HG03469 (cell line): ENCODE measurements around the gene MOB1A.

Source experiments
- ATAC-seq: cut with Tn5 transposase; IDR thresholded peaks from one replicate; pipeline ENCODE4 v1.9.1; 2021; ENCODE audit warnings: mild to moderate bottlenecking, moderate library complexity, moderate number of reproducible peaks; ENCODE audit not compliant: unreplicated experiment

Gene MOB1A

GRCh38 chr2:74109551-74109950, 69.1 kb downstream of the MOB1A start:
- no peak for ATAC-seq

DNA sequence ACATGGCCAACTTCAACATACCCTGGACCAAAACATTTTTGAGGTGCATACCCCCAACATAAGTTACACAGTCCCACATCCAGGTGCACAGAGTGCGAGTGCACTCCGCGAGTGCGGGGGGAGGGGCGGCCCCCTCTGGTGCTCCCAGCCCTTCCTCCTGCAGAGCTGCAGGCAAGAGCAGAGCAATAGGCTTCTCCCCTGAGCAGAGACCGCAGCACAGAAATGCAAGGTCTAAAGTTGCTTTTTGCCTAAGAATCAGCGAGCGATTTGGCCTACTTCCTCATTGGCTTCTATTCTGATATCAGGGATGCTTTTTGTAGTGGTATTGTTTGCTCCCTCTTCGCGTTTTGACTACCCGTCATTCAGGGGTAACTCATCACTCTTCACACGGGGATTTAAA, 71.6 kb downstream of the MOB1A start:
- ATAC-seq, result no peak

GRCh38 chr2:74105413-74105812, 73.3 kb downstream of the MOB1A start:
- ATAC-seq, result no peak

DNA sequence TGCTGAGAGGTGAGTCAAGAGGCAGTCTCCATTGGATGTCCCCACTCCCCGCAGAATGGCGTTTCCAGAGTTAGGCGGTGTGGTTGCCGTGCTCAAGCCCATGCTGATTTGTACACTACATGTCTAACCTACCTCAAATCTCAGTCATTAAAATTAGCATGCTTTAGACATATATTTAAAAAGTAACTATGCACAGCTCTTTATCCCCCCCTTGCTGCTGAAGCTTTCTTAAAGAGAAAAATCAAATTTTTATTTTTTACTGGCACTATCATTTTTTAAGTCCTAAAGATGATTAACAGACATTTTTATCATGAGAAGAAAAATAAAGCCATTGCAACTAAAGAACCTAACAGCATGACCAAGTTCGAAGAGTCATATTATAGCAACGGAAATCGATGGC, 73.8 kb downstream of the MOB1A start:
- ATAC-seq, result no peak

GRCh38 chr2:74103763-74104162, 74.9 kb downstream of the MOB1A start:
- ATAC-seq, result no peak
